Mucosa of rectum (tissue), 2 donors: ENCODE measurements around the gene RASGRF1.
"Not testable (repeated sequence)": the region's sequence is repeated elsewhere in the genome, so short reads cannot be mapped to it uniquely, and the experiment has no call there.

Source experiments
- H3K27ac ChIP-seq, 2 donors: one replicate each; pipeline ENCODE4 v1.7.0; 2013; ENCODE audit warnings: inconsistent platforms in 2 of 2, low read depth in 2 of 2, low read length in 2 of 2
- H3K27me3 ChIP-seq, 2 donors: one replicate each; pipeline ENCODE4 v1.7.0; 2013; ENCODE audit warnings: low read length in 2 of 2; ENCODE audit not compliant: control insufficient read depth in 2 of 2, insufficient read depth in 2 of 2
- H3K36me3 ChIP-seq, 2 donors: one replicate each; pipeline ENCODE4 v1.7.0; 2013; ENCODE audit warnings: low read length in 2 of 2; ENCODE audit not compliant: control insufficient read depth in 2 of 2, insufficient read depth in 2 of 2
- H3K4me1 ChIP-seq, 2 donors: one replicate each; pipeline ENCODE4 v1.7.0; 2013; ENCODE audit warnings: low read length in 2 of 2, mild to moderate bottlenecking in 1 of 2; ENCODE audit not compliant: control insufficient read depth in 2 of 2, insufficient read depth in 2 of 2
- H3K4me3 ChIP-seq, 2 donors: one replicate each; pipeline ENCODE4 v1.7.0; 2013; ENCODE audit warnings: low read length in 2 of 2
- H3K9ac ChIP-seq, 2 donors: one replicate each; pipeline ENCODE4 v1.7.0; 2013; ENCODE audit warnings: low read length in 2 of 2, low read depth in 1 of 2, mild to moderate bottlenecking in 1 of 2
- H3K9me3 ChIP-seq, 2 donors: one replicate each; pipeline ENCODE4 v1.7.0; 2013; ENCODE audit warnings: low read length in 2 of 2; ENCODE audit not compliant: control insufficient read depth in 2 of 2
- donor health status: healthy.
- donor health status: Normal muscosa, but diverticular disease.

Gene RASGRF1

GRCh38 chr15:79122391-79122790 is 31.8 kb upstream of the RASGRF1 start:
- H3K9ac ChIP-seq: no peak overlapping the region
- H3K4me3 ChIP-seq: no peak overlapping the region
- H3K36me3 ChIP-seq: no peaks in the 10 kb centered on the region
- no peaks in the 10 kb centered on the region for H3K9me3 ChIP-seq
- peaks cover 0 to 3% of the 10 kb centered on the region in 2 donors for H3K27me3 ChIP-seq
- no peaks in the 10 kb centered on the region for H3K4me1 ChIP-seq
- H3K27ac ChIP-seq: no peak overlapping the region

GRCh38 chr15:79121571-79121970 is 31.0 kb upstream of the RASGRF1 start:
- Histone ChIP-seq H3K4me3 (no peak overlapping the region), H3K4me1 (no peaks in the 10 kb centered on the region), H3K9me3 (no peaks in the 10 kb centered on the region), H3K36me3 (no peaks in the 10 kb centered on the region), H3K9ac (no peak overlapping the region), H3K27ac (no peak overlapping the region), H3K27me3 (peaks cover 0 to 3% of the 10 kb centered on the region in 2 donors)

GRCh38 chr15:79117442-79118204 is 27.0 kb upstream of the RASGRF1 start:
- no peaks in the 10 kb centered on the region for H3K36me3 ChIP-seq
- H3K27ac ChIP-seq: no peak overlapping the region
- H3K27me3 ChIP-seq: peaks cover 0 to 3% of the 10 kb centered on the region in 2 donors
- H3K4me1 ChIP-seq: no peaks in the 10 kb centered on the region
- H3K4me3 ChIP-seq: no peak overlapping the region
- no peaks in the 10 kb centered on the region for H3K9me3 ChIP-seq
- no peak overlapping the region for H3K9ac ChIP-seq

- Histone ChIP-seq H3K4me1 (no peaks in the 10 kb centered on the region), H3K27me3 (peaks cover 0 to 3% of the 10 kb centered on the region in 2 donors), H3K4me3 (no peak overlapping the region), H3K36me3 (no peaks in the 10 kb centered on the region), H3K27ac (no peak overlapping the region), H3K9me3 (no peaks in the 10 kb centered on the region), H3K9ac (no peak overlapping the region)
Observed at GRCh38 chr15:79116771-79117170, 26.2 kb upstream of the RASGRF1 start.

- Histone ChIP-seq H3K9ac (no peak overlapping the region), H3K27ac (no peak overlapping the region), H3K4me3 (no peak overlapping the region), H3K27me3 (peaks cover 0 to under 1% of the 10 kb centered on the region in 2 donors), H3K4me1 (no peaks in the 10 kb centered on the region), H3K36me3 (no peaks in the 10 kb centered on the region), H3K9me3 (no peaks in the 10 kb centered on the region)
Observed at GRCh38 chr15:79115986-79116665, 25.5 kb upstream of the RASGRF1 start.

GRCh38 chr15:79113831-79114230 is 23.3 kb upstream of the RASGRF1 start:
- H3K27ac ChIP-seq: no peak overlapping the region
- no peaks in the 10 kb centered on the region for H3K4me1 ChIP-seq
- peaks cover 0 to 2% of the 10 kb centered on the region in 2 donors for H3K9me3 ChIP-seq
- no peak overlapping the region for H3K9ac ChIP-seq
- no peaks in the 10 kb centered on the region for H3K36me3 ChIP-seq
- H3K27me3 ChIP-seq: no peaks in the 10 kb centered on the region
- H3K4me3 ChIP-seq: no peak overlapping the region

- H3K27ac ChIP-seq, H3K4me3 ChIP-seq, H3K9ac ChIP-seq, H3K9me3 ChIP-seq, H3K27me3 ChIP-seq, H3K36me3 ChIP-seq, H3K4me1 ChIP-seq: not testable (repeated sequence)
Observed at GRCh38 chr15:79111404-79111803, 20.8 kb upstream of the RASGRF1 start.

- no peaks in the 10 kb centered on the region for H3K36me3 ChIP-seq
- no peak overlapping the region for H3K27ac ChIP-seq
- no peak overlapping the region for H3K9ac ChIP-seq
- H3K9me3 ChIP-seq: peaks cover 0 to 2% of the 10 kb centered on the region in 2 donors
- H3K27me3 ChIP-seq: peaks cover 0 to 7% of the 10 kb centered on the region in 2 donors
- H3K4me1 ChIP-seq: no peaks in the 10 kb centered on the region
- H3K4me3 ChIP-seq: no peak overlapping the region
Observed at GRCh38 chr15:79105141-79105540, 14.6 kb upstream of the RASGRF1 start.

GRCh38 chr15:79102595-79102994 is 12.0 kb upstream of the RASGRF1 start:
- H3K4me3 ChIP-seq: no peak overlapping the region
- H3K27ac ChIP-seq: no peak overlapping the region
- no peak overlapping the region for H3K9ac ChIP-seq
- no peaks in the 10 kb centered on the region for H3K9me3 ChIP-seq
- H3K4me1 ChIP-seq: no peaks in the 10 kb centered on the region
- H3K36me3 ChIP-seq: no peaks in the 10 kb centered on the region
- peaks cover 0 to 15% of the 10 kb centered on the region in 2 donors for H3K27me3 ChIP-seq

GRCh38 chr15:79101866-79102581 is 11.4 kb upstream of the RASGRF1 start:
- H3K27me3 ChIP-seq: peaks cover 0 to 15% of the 10 kb centered on the region in 2 donors
- H3K9me3 ChIP-seq: no peaks in the 10 kb centered on the region
- H3K4me1 ChIP-seq: no peaks in the 10 kb centered on the region
- no peak overlapping the region for H3K9ac ChIP-seq
- no peaks in the 10 kb centered on the region for H3K36me3 ChIP-seq
- no peak overlapping the region for H3K4me3 ChIP-seq
- no peak overlapping the region for H3K27ac ChIP-seq
